ENCODE results near the gene AHR.

The AHR gene

DNA sequence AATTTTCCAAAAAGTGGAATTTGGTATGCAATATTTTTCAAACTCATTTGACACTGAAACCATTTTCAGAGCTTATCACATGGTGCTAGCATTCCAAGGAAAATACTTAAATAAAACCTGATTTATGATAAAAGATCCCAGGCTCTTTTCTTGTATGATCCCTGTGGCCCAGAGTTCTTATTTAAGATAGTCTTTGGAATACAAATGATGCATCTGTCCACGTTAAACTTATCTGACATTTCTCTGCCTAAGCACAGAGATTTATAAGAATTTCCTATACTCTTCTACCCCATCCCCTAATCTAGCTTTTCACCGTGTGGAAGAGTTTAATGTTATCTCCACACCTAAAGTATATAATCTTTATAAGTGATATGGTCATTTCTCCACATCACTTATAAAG lies 66.2 kb downstream of the AHR start:
- no peak overlapping the region for H3K4me3 ChIP-seq (ENCODE audit: low read depth, low read length)
- no peaks in the 10 kb centered on the region for H3K4me1 ChIP-seq (ENCODE audit: control insufficient read depth, insufficient read depth, low read length)
- POLR2A ChIA-PET = no interaction called here
- H3K36me3 ChIP-seq (ENCODE audit: control insufficient read depth in 2 of 2, insufficient read depth in 1 of 2, low read length in 2 of 2) = no peaks in the 10 kb centered on the region
- H3K9me3 ChIP-seq (ENCODE audit: control insufficient read depth, insufficient read depth, low read depth, low read length) = no peaks in the 10 kb centered on the region
- CTCF ChIA-PET = interaction anchor here (0.6 kb wide), 1 partner anchor 16 kb away, joined by 5 read pairs; no protein-coding TSS in a partner anchor
- no peak overlapping the region for H3K27ac ChIP-seq (ENCODE audit: extremely low read depth, low read depth, low read length)
- no peak for TF ChIP-seq ZBTB7A (tag by site-specific recombination; IDR thresholded peaks at IDR 0.05; ENCODE audit: low read depth)
- TF ChIP-seq ZNF560 (tag by site-specific recombination; IDR thresholded peaks at IDR 0.05; ENCODE audit: borderline replicate concordance) = no peak
- TF ChIP-seq ZFHX2 (tag by site-specific recombination; conservative IDR thresholded peaks at IDR 0.05) = no peak
- no peak for TF ChIP-seq KLF8 (tag by site-specific recombination; IDR thresholded peaks at IDR 0.05)
- TF ChIP-seq PRDM10 (tag by site-specific recombination; IDR thresholded peaks at IDR 0.05) = no peak
- TF ChIP-seq SALL2 (tag by site-specific recombination; IDR thresholded peaks at IDR 0.05; ENCODE audit: borderline replicate concordance) = no peak
- no peak for TF ChIP-seq PRDM1 (tag by site-specific recombination; IDR thresholded peaks at IDR 0.05)
- no peak for TF ChIP-seq SP7 (tag by site-specific recombination; IDR thresholded peaks at IDR 0.05)

DNA sequence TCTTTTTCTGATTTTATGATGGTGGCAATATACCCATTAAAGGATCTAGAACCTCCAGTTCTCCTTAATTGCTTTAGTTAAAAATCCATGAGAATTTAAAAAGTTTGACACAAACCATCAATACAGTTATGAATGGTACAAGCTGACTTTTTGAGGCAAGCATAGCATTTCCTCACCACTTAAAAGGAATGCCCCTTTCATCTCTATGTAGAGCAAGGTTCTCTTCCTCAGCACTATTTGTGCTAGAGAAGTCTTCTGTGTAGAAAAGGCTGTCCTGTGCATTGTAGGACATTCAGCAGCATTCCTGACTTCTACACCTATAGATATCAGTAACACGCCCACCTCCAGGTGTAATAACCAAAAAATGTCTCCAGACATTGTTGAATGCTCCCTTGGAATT lies 67.3 kb downstream of the AHR start:
- TF ChIP-seq HOXC10 (CRISPR knock-in tag; IDR thresholded peaks at IDR 0.05) (no peak), ZNF510 (tag by site-specific recombination; IDR thresholded peaks at IDR 0.05; ENCODE audit: insufficient replicate concordance) (no peak), ZNF530 (tag by site-specific recombination; IDR thresholded peaks at IDR 0.05; ENCODE audit: low read depth) (no peak), ZNF549 (tag by site-specific recombination; IDR thresholded peaks at IDR 0.05) (no peak), ZNF645 (tag by site-specific recombination; IDR thresholded peaks at IDR 0.05) (no peak), ZNF830 (tag by site-specific recombination; IDR thresholded peaks at IDR 0.05; ENCODE audit: low read depth) (no peak), WT1 (tag by site-specific recombination; IDR thresholded peaks at IDR 0.05) (no peak), ZNF280C (tag by site-specific recombination; IDR thresholded peaks at IDR 0.05) (no peak), ZNF155 (tag by site-specific recombination; IDR thresholded peaks at IDR 0.05) (no peak), SP7 (tag by site-specific recombination; IDR thresholded peaks at IDR 0.05) (no peak), ZNF416 (tag by site-specific recombination; IDR thresholded peaks at IDR 0.05) (no peak), ZNF112 (tag by site-specific recombination; IDR thresholded peaks at IDR 0.05) (no peak), ZNF140 (tag by site-specific recombination; IDR thresholded peaks at IDR 0.05) (no peak), ZNF777 (tag by site-specific recombination; IDR thresholded peaks at IDR 0.05; ENCODE audit: borderline replicate concordance) (no peak), ZNF664 (tag by site-specific recombination; IDR thresholded peaks at IDR 0.05) (no peak), ZNF561 (tag by site-specific recombination; IDR thresholded peaks at IDR 0.05; ENCODE audit: borderline replicate concordance) (no peak)
- no peak overlapping the region for H3K4me3 ChIP-seq (ENCODE audit: low read depth, low read length)
- H3K27ac ChIP-seq (ENCODE audit: extremely low read depth, low read depth, low read length) = no peak overlapping the region
- H3K4me1 ChIP-seq (ENCODE audit: control insufficient read depth, insufficient read depth, low read length) = no peaks in the 10 kb centered on the region
- no peaks in the 10 kb centered on the region for H3K9me3 ChIP-seq (ENCODE audit: control insufficient read depth, insufficient read depth, low read depth, low read length)
- ChIA-PET CTCF (interaction anchor here (0.7 kb wide), 1 partner anchor 275 kb away, joined by 3 read pairs; no protein-coding TSS in a partner anchor), POLR2A (no interaction called here)
- no peaks in the 10 kb centered on the region for H3K36me3 ChIP-seq (ENCODE audit: control insufficient read depth in 2 of 2, insufficient read depth in 1 of 2, low read length in 2 of 2)
